GM12875 (cell line): ENCODE measurements around the gene EIF4A2.
"Not testable (repeated sequence)": the region's sequence is repeated elsewhere in the genome, so short reads cannot be mapped to it uniquely, and the experiment has no call there.

Experiments
- H3K4me3 ChIP-seq: one replicate; pipeline ENCODE4 v1.5.1; 2011; ENCODE audit warnings: low read depth, low read length, control low read depth
- CTCF ChIP-seq: IDR thresholded peaks from 2 replicates; pipeline ENCODE4 v1.5.1; 2011; ENCODE audit warnings: low read depth, mild to moderate bottlenecking, control low read depth, inconsistent platforms, low read length, moderate library complexity, borderline replicate concordance; ENCODE audit not compliant: insufficient read depth

EIF4A2 gene

GRCh38 chr3:186790261-186790981 lies 7.0 kb downstream of the EIF4A2 start:
- TF ChIP-seq CTCF = no peak
- H3K4me3 ChIP-seq = no peak overlapping the region

GRCh38 chr3:186798239-186798874 lies 15.0 kb downstream of the EIF4A2 start:
- TF ChIP-seq CTCF = no peak
- H3K4me3 ChIP-seq = no peak overlapping the region

GRCh38 chr3:186800285-186800684 lies 16.9 kb downstream of the EIF4A2 start:
- no peak for TF ChIP-seq CTCF
- no peak overlapping the region for H3K4me3 ChIP-seq

- TF ChIP-seq CTCF = no peak
- no peak overlapping the region for H3K4me3 ChIP-seq
Observed at GRCh38 chr3:186802701-186803100, 19.3 kb downstream of the EIF4A2 start.

- not testable (repeated sequence) for H3K4me3 ChIP-seq
Observed at GRCh38 chr3:186803447-186803846, 20.1 kb downstream of the EIF4A2 start.

- no peak for TF ChIP-seq CTCF
- H3K4me3 ChIP-seq = peak within 1 kb of the TSS; percentile 57
Observed at GRCh38 chr3:186806089-186807055, 23.0 kb downstream of the EIF4A2 start, which contains the start of gene RFC4. Gene RFC4 (minus strand): TSS chr3:186806482. CDS start chr3:186804713, 1,769 bp downstream.

- TF ChIP-seq CTCF = no peak
- peak overlapping the region; percentile 57 for H3K4me3 ChIP-seq
Observed at GRCh38 chr3:186807231-186807630, 23.9 kb downstream of the EIF4A2 start.
